ENCODE measurements around the gene GSTA4. TPM values are rescaled to one million over a fixed set of nuclear protein-coding genes. Genes with fewer than 3 reads are reported as not detected.

Gene GSTA4
- total and polyA plus RNA-seq, 2 of the 8 experiments (the other 6 are each of a cell fraction or from before 2014, with no cell fraction given), result 13.9 to 21.6 TPM

GRCh38 chr6:53029761-53030160 lies 34.7 kb upstream of the GSTA4 start:
- H2BK20ac ChIP-seq (ENCODE audit: low read length), result no peak overlapping the region
- H3K9me3 ChIP-seq (ENCODE audit: insufficient read depth in 2 of 2, low read depth in 1 of 2, low read length in 1 of 2), result no peaks in the 10 kb centered on the region
- no peak overlapping the region for H3K4ac ChIP-seq (replicated peaks; ENCODE audit: insufficient read length, low read depth, low read length)
- H4K8ac ChIP-seq (ENCODE audit: extremely low read depth, insufficient read depth, low read length), result no peak overlapping the region
- H4K5ac ChIP-seq (ENCODE audit: insufficient read length, low read depth, low read length), result no peak overlapping the region
- H2BK5ac ChIP-seq (ENCODE audit: low read depth, low read length), result no peak overlapping the region
- H3K27ac ChIP-seq (ENCODE audit: low read depth, low read length), result no peak overlapping the region
- H3K36me3 ChIP-seq (ENCODE audit: control insufficient read depth in 2 of 4, insufficient read depth in 4 of 4, low read length in 3 of 4), result peaks cover 0 to 12% (median 6%) of the 10 kb centered on the region in 4 experiments; a peak in 4 of 8 replicates
- no peak overlapping the region for H3K18ac ChIP-seq (ENCODE audit: extremely low read depth, low read length)
- H2BK15ac ChIP-seq (ENCODE audit: low read length), result no peak overlapping the region
- H3K14ac ChIP-seq (ENCODE audit: insufficient read length), result no peak overlapping the region
- H3K56ac ChIP-seq (replicated peaks; ENCODE audit: insufficient read length, low read depth, low read length), result no peak overlapping the region
- FAIRE-seq (no peak), DNase-seq (ENCODE audit: low read depth in 1 of 2, low spot score in 2 of 2) (no peak)
- CTCF ChIA-PET (ENCODE audit: partially characterized antibody), result interaction anchor here (0.7 to 1.8 kb wide), 3 partner anchors 12 to 214 kb away, joined by 3 to 7 read pairs (median 4); no protein-coding TSS in a partner anchor
- H2AK5ac ChIP-seq (ENCODE audit: low read depth, low read length), result no peak overlapping the region
- H3K79me2 ChIP-seq (ENCODE audit: control insufficient read depth in 1 of 2, insufficient read depth in 2 of 2, low read length in 2 of 2), result no peaks in the 10 kb centered on the region
- no peak overlapping the region for H2AFZ ChIP-seq (ENCODE audit: low read length)
- no peaks in the 10 kb centered on the region for H4K20me1 ChIP-seq (replicated peaks in 1 of 2; ENCODE audit: control insufficient read depth in 1 of 2, insufficient read depth in 2 of 2, low read length in 2 of 2)
- no peak overlapping the region for H2BK120ac ChIP-seq (replicated peaks; ENCODE audit: low read depth, low read length)
- no peaks in the 10 kb centered on the region for H3K79me1 ChIP-seq (ENCODE audit: low read depth, low read length)
- H3K4me2 ChIP-seq (ENCODE audit: insufficient read depth in 1 of 2, low read depth in 2 of 2, low read length in 2 of 2), result no peak overlapping the region
- H2BK12ac ChIP-seq (ENCODE audit: low read depth, low read length), result no peak overlapping the region
- H3K4me3 ChIP-seq (ENCODE audit: extremely low read depth in 1 of 4, insufficient read depth in 2 of 4, low read depth in 3 of 4, low read length in 4 of 4), result no peak overlapping the region
- no peak overlapping the region for H3K23ac ChIP-seq (ENCODE audit: insufficient read length)
- no peaks in the 10 kb centered on the region for H3K4me1 ChIP-seq (replicated peaks in 1 of 4; ENCODE audit: control insufficient read depth in 3 of 4, insufficient read depth in 4 of 4, low read length in 3 of 4)
- 76% methylated on average over 3 of the region's 3 CpGs; no CpG with 5 or more reads in 1 of the 2 experiments for WGBS, 2 experiments (ENCODE audit: extremely low coverage in 1 of 2, insufficient coverage in 1 of 2, insufficient read length in 1 of 2, insufficient replicate concordance in 2 of 2, low coverage in 1 of 2, low lambda C conversion rate in 2 of 2, missing lambda C conversion rate in 1 of 2)
- no peak overlapping the region for H4K91ac ChIP-seq (replicated peaks; ENCODE audit: insufficient read length, low read length)
- no peaks in the 10 kb centered on the region for H3K23me2 ChIP-seq (ENCODE audit: low read depth, low read length)
- no peaks in the 10 kb centered on the region for H3K27me3 ChIP-seq (replicated peaks in 1 of 4; ENCODE audit: control insufficient read depth in 3 of 4, extremely low read depth in 1 of 4, insufficient read depth in 3 of 4, low read length in 3 of 4)
- H3K9ac ChIP-seq (replicated peaks in 1 of 4; ENCODE audit: extremely low read depth in 1 of 4, low read depth in 3 of 4, low read length in 3 of 4), result no peak overlapping the region
- POLR2A ChIA-PET (ENCODE audit: partially characterized antibody), result no interaction called here
- no peak for TF ChIP-seq CEBPB (IDR thresholded peaks at IDR 0.05; ENCODE audit: low read depth, low read length)
- no peak for TF ChIP-seq CHD2 (IDR thresholded peaks at IDR 0.05; ENCODE audit: low read length)
- TF ChIP-seq RNF2 (IDR thresholded peaks at IDR 0.05; ENCODE audit: borderline replicate concordance, low read depth, low read length, missing control alignments, poor library complexity, severe bottlenecking), result no peak
- no peak for TF ChIP-seq JUND (IDR thresholded peaks at IDR 0.05; ENCODE audit: low read length)
- no peak for TF ChIP-seq RFX5 (IDR thresholded peaks at IDR 0.05; ENCODE audit: borderline replicate concordance, low read depth, low read length)
- no peak for TF ChIP-seq SIRT6 (IDR thresholded peaks at IDR 0.05; ENCODE audit: low read length)
- TF ChIP-seq SIN3A (conservative IDR thresholded peaks at IDR 0.05 in 1 of 2, IDR thresholded peaks at IDR 0.05 in 1 of 2; ENCODE audit: low read depth in 1 of 2, low read length in 2 of 2), result no peak
- no peak for TF ChIP-seq ASH2L (IDR thresholded peaks at IDR 0.05; ENCODE audit: low read length)
- no peak for TF ChIP-seq TEAD4 (IDR thresholded peaks at IDR 0.05; ENCODE audit: low read depth, low read length)
- no peak for TF ChIP-seq SP2 (IDR thresholded peaks at IDR 0.05; ENCODE audit: low read length)
- no peak for TF ChIP-seq SAP30 (IDR thresholded peaks at IDR 0.05; ENCODE audit: insufficient read depth, insufficient replicate concordance, low read length)
- no peak for TF ChIP-seq NANOG (IDR thresholded peaks at IDR 0.05; ENCODE audit: insufficient read depth, low read depth, low read length, poor library complexity, severe bottlenecking)
- no peak for TF ChIP-seq MAFK (IDR thresholded peaks at IDR 0.05; ENCODE audit: low read depth, low read length)
- no peak for TF ChIP-seq SP1 (IDR thresholded peaks at IDR 0.05; ENCODE audit: low read depth, low read length)
- no peak for TF ChIP-seq POU5F1 (IDR thresholded peaks at IDR 0.05; ENCODE audit: low read depth, low read length)

Measured in H1 (cell line).